DOHH2 (cell line): ENCODE results near the gene ITIH5.

Experiments used
- H3F3A ChIP-seq: fragments of 200-600 bp; sonication (generic), shearing (Covaris generic); 2 replicates; pipeline ENCODE4 v1.6.0; 2016; ENCODE audit warnings: antibody characterized with exemption, mild to moderate bottlenecking; ENCODE audit not compliant: control insufficient read depth, insufficient read depth
- H3K27ac ChIP-seq: fragments of 200-600 bp; sonication (generic); 2 replicates; pipeline ENCODE4 v1.5.1; 2014; ENCODE audit warnings: low read depth, mild to moderate bottlenecking, low read length, moderate library complexity
- H3K27me3 ChIP-seq: fragments of 200-600 bp; sonication (generic); 2 replicates; pipeline ENCODE4 v1.6.1; 2014; ENCODE audit warnings: mild to moderate bottlenecking, low read length, mixed read lengths; ENCODE audit not compliant: control insufficient read depth
- H3K36me3 ChIP-seq: fragments of 200-600 bp; sonication (generic); 2 replicates; pipeline ENCODE4 v1.6.1; 2014; ENCODE audit warnings: mild to moderate bottlenecking, low read length, moderate library complexity, mixed read lengths; ENCODE audit not compliant: control insufficient read depth
- H3K4me1 ChIP-seq: fragments of 200-600 bp; sonication (generic); 2 replicates; pipeline ENCODE4 v1.6.1; 2014; ENCODE audit warnings: mild to moderate bottlenecking, low read length, mixed read lengths; ENCODE audit not compliant: control insufficient read depth
- H3K4me2 ChIP-seq: fragments of 200-600 bp; sonication (generic); 2 replicates; pipeline ENCODE4 v1.6.0; 2014; ENCODE audit warnings: mild to moderate bottlenecking, low read length, moderate library complexity
- H3K4me3 ChIP-seq: fragments of 200-600 bp; sonication (generic); 2 replicates; pipeline ENCODE4 v1.5.1; 2014; ENCODE audit warnings: mild to moderate bottlenecking, low read length, mixed read lengths
- H3K79me2 ChIP-seq: fragments of 200-600 bp; sonication (generic); 2 replicates; pipeline ENCODE4 v1.6.1; 2014; ENCODE audit warnings: mild to moderate bottlenecking, low read length, mixed read lengths; ENCODE audit not compliant: control insufficient read depth
- H3K9me2 ChIP-seq: fragments of 200-600 bp; sonication (generic); replicated peaks from 2 replicates; pipeline ENCODE4 v1.6.1; 2014; ENCODE audit warnings: mild to moderate bottlenecking, low read length, mixed read lengths; ENCODE audit not compliant: control insufficient read depth
- H3K9me3 ChIP-seq: fragments of 200-600 bp; sonication (generic); 2 replicates; pipeline ENCODE4 v1.6.1; 2014; ENCODE audit warnings: antibody characterized with exemption, low read length, mixed read lengths; ENCODE audit not compliant: control insufficient read depth, insufficient read depth
- H4K20me1 ChIP-seq: fragments of 200-600 bp; sonication (generic); 2 replicates; pipeline ENCODE4 v1.6.0; 2014; ENCODE audit warnings: low read depth, mild to moderate bottlenecking, antibody characterized with exemption, low read length, moderate library complexity; ENCODE audit not compliant: control insufficient read depth, insufficient read depth
- EZH2phosphoT487 ChIP-seq: fragments of 200-600 bp; sonication (generic); IDR thresholded peaks from 2 replicates; pipeline ENCODE4 v1.6.1; 2017; ENCODE audit warnings: borderline replicate concordance, mild to moderate bottlenecking, antibody characterized with exemption, low read length, moderate library complexity, mixed read lengths
- TF ChIP-seq, protein P1 (sequence below): fragments of 200-600 bp; sonication (generic); IDR thresholded peaks from one replicate; pipeline ENCODE4 v1.5.1; 2014; ENCODE audit warnings: antibody characterized with exemption, mild to moderate bottlenecking, low read depth, low read length; ENCODE audit not compliant: poor library complexity, severe bottlenecking

ITIH5 gene

GRCh38 chr10:7559386-7559785 lies 107.4 kb downstream of the ITIH5 start:
- H3K27ac ChIP-seq = no peak overlapping the region
- no peaks in the 10 kb centered on the region for H3K9me3 ChIP-seq
- no peak overlapping the region for H3K4me3 ChIP-seq
- H3K4me1 ChIP-seq = no peaks in the 10 kb centered on the region
- H3K9me2 ChIP-seq = no peaks in the 10 kb centered on the region
- H3K27me3 ChIP-seq = peaks cover 5% of the 10 kb centered on the region
- H4K20me1 ChIP-seq = no peaks in the 10 kb centered on the region
- no peak overlapping the region for H3K4me2 ChIP-seq
- H3K36me3 ChIP-seq = no peaks in the 10 kb centered on the region
- TF ChIP-seq, protein P1, sequence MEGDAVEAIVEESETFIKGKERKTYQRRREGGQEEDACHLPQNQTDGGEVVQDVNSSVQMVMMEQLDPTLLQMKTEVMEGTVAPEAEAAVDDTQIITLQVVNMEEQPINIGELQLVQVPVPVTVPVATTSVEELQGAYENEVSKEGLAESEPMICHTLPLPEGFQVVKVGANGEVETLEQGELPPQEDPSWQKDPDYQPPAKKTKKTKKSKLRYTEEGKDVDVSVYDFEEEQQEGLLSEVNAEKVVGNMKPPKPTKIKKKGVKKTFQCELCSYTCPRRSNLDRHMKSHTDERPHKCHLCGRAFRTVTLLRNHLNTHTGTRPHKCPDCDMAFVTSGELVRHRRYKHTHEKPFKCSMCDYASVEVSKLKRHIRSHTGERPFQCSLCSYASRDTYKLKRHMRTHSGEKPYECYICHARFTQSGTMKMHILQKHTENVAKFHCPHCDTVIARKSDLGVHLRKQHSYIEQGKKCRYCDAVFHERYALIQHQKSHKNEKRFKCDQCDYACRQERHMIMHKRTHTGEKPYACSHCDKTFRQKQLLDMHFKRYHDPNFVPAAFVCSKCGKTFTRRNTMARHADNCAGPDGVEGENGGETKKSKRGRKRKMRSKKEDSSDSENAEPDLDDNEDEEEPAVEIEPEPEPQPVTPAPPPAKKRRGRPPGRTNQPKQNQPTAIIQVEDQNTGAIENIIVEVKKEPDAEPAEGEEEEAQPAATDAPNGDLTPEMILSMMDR = no peak
- no peak for TF ChIP-seq EZH2phosphoT487
- no peaks in the 10 kb centered on the region for H3F3A ChIP-seq
- H3K79me2 ChIP-seq = no peaks in the 10 kb centered on the region

GRCh38 chr10:7558036-7558435 lies 108.7 kb downstream of the ITIH5 start:
- no peak overlapping the region for H3K4me3 ChIP-seq
- no peak overlapping the region for H3K27ac ChIP-seq

GRCh38 chr10:7553531-7553930 lies 113.2 kb downstream of the ITIH5 start:
- Histone ChIP-seq H3F3A (no peaks in the 10 kb centered on the region), H3K79me2 (no peaks in the 10 kb centered on the region), H3K4me1 (no peaks in the 10 kb centered on the region), H3K4me2 (no peak overlapping the region), H3K36me3 (no peaks in the 10 kb centered on the region), H3K4me3 (no peak overlapping the region), H3K9me3 (no peaks in the 10 kb centered on the region), H3K9me2 (no peaks in the 10 kb centered on the region), H3K27me3 (no peaks in the 10 kb centered on the region; the same call in 1 of the 2 replicates), H4K20me1 (no peaks in the 10 kb centered on the region), H3K27ac (no peak overlapping the region)
- TF ChIP-seq, protein P1 = no peak
- TF ChIP-seq EZH2phosphoT487 = no peak

More at GRCh38 chr10:7558036-7558435, 108.7 kb downstream of the ITIH5 start:
- H3K79me2 ChIP-seq = no peaks in the 10 kb centered on the region
- no peaks in the 10 kb centered on the region for H4K20me1 ChIP-seq
- no peaks in the 10 kb centered on the region for H3K4me1 ChIP-seq
- H3F3A ChIP-seq = no peaks in the 10 kb centered on the region
- H3K36me3 ChIP-seq = no peaks in the 10 kb centered on the region
- H3K4me2 ChIP-seq = no peak overlapping the region
- no peaks in the 10 kb centered on the region for H3K9me2 ChIP-seq
- peaks cover 5% of the 10 kb centered on the region for H3K27me3 ChIP-seq
- no peaks in the 10 kb centered on the region for H3K9me3 ChIP-seq
- no peak for TF ChIP-seq EZH2phosphoT487
- TF ChIP-seq, protein P1 = no peak
